ENCODE results near the gene NRP2. TPM values are rescaled to one million over a fixed set of nuclear protein-coding genes. Genes with fewer than 3 reads are reported as not detected.
A peak's percentile ranks its signal among the peaks of the same experiment; 100 is the strongest.

NRP2 gene
- total and polyA plus RNA-seq, 8 donors, result 42.3 to 122 (median 60.9) TPM

DNA sequence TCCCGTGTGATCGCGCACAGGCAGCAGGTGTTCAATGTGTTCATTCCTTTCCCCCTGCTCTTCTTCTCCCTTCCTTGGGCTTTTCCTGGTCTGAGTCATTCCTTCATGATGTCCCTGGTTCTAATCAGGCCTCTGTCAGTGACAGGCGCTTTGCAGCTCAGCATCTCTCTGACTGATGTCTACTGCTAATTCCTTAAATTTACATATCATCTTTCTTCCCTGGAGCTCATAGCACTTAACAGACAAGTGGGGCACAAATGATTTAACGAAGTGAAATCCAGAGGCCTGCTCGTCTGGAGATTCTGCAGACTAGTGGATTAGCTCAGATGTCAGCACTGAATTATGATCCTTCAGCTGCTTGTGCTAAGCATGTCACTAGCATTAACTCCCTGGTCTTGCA, 77.9 kb downstream of the NRP2 start:
- Histone ChIP-seq H3K4me3 (no peak overlapping the region), H3K27me3 (peaks cover 0 to 7% of the 10 kb centered on the region in 2 donors), H3K36me3 (no peaks in the 10 kb centered on the region), H3K9me3 (no peaks in the 10 kb centered on the region), H3K4me1 (peaks cover 12 to 21% of the 10 kb centered on the region in 2 donors), H3K27ac (no peak overlapping the region)
- TF ChIP-seq, protein P1, sequence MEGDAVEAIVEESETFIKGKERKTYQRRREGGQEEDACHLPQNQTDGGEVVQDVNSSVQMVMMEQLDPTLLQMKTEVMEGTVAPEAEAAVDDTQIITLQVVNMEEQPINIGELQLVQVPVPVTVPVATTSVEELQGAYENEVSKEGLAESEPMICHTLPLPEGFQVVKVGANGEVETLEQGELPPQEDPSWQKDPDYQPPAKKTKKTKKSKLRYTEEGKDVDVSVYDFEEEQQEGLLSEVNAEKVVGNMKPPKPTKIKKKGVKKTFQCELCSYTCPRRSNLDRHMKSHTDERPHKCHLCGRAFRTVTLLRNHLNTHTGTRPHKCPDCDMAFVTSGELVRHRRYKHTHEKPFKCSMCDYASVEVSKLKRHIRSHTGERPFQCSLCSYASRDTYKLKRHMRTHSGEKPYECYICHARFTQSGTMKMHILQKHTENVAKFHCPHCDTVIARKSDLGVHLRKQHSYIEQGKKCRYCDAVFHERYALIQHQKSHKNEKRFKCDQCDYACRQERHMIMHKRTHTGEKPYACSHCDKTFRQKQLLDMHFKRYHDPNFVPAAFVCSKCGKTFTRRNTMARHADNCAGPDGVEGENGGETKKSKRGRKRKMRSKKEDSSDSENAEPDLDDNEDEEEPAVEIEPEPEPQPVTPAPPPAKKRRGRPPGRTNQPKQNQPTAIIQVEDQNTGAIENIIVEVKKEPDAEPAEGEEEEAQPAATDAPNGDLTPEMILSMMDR (IDR thresholded peaks at IDR 0.05), result no peak
- intact Hi-C loops (cut with DNase I), result loop anchor here in 1 of 2 donors (10.0 kb wide), 1 partner anchor 125 kb away; no protein-coding TSS in a partner anchor
- DNase-seq (no peak), ATAC-seq (no peak)

DNA sequence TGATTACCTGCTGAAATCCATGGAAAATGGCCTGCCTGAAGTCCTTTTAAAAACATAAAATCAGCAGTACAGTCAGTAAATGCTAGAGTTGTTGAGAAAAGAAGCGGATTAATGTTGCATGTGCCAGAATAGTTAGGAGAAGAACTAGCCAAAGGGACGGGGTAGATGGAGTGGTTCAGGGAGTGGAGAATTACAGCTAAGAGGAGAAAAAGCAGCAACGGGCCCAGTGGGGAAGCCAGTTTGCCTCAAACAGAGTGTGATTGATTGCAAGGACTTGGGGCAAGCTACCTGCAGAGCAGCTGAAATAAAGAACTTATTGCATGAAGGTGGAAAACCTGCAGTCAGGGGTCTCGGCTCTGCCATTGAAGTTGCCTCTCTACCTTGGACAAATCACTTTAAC, 79.1 kb downstream of the NRP2 start:
- H3K27ac ChIP-seq, result no peak overlapping the region
- H3K4me1 ChIP-seq, result peaks cover 7 to 17% of the 10 kb centered on the region in 2 donors
- TF ChIP-seq, protein P1 (IDR thresholded peaks at IDR 0.05), result no peak
- intact Hi-C loops (cut with DNase I), result loop anchor here in 1 of 2 donors (10.0 kb wide), 1 partner anchor 123 kb away; no protein-coding TSS in a partner anchor
- no peak overlapping the region for H3K4me3 ChIP-seq
- ATAC-seq, result no peak
- peaks cover 0 to 11% of the 10 kb centered on the region in 2 donors for H3K36me3 ChIP-seq
- DNase-seq, result no peak
- H3K9me3 ChIP-seq, result no peaks in the 10 kb centered on the region
- peaks cover 0 to 7% of the 10 kb centered on the region in 2 donors for H3K27me3 ChIP-seq

DNA sequence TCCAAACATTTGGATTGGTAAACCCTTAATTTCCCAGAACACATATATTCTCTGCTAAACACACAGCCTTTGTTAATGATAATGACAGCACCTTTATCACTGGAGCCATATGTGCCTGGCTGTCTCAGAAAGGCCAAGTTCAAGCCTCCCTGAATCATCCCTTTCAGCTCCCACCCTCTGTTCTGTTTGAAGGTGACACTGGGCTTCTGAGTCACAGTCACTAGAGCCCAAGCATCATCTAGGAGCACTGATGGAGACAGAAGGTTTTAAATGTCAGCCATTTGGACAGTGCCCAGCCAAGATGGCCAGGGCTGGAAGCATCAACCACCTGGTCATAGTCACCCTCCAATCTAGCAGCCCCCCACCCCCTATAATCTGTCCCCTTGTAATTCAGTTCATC, 80.6 kb downstream of the NRP2 start:
- DNase-seq, result no peak
- H3K4me3 ChIP-seq, result no peak overlapping the region
- H3K27me3 ChIP-seq, result peaks cover 0 to 7% of the 10 kb centered on the region in 2 donors
- H3K4me1 ChIP-seq, result peaks cover 8 to 31% of the 10 kb centered on the region in 2 donors
- peak overlapping the region in 1 of 2 donors; percentile 60 for H3K27ac ChIP-seq
- TF ChIP-seq, protein P1 (IDR thresholded peaks at IDR 0.05), result no peak
- intact Hi-C loops (cut with DNase I), result loop anchor here in 1 of 2 donors (10.0 kb wide), 1 partner anchor 122 kb away; no protein-coding TSS in a partner anchor
- no peak for ATAC-seq
- H3K9me3 ChIP-seq, result no peaks in the 10 kb centered on the region
- peaks cover 0 to 11% of the 10 kb centered on the region in 2 donors for H3K36me3 ChIP-seq

DNA sequence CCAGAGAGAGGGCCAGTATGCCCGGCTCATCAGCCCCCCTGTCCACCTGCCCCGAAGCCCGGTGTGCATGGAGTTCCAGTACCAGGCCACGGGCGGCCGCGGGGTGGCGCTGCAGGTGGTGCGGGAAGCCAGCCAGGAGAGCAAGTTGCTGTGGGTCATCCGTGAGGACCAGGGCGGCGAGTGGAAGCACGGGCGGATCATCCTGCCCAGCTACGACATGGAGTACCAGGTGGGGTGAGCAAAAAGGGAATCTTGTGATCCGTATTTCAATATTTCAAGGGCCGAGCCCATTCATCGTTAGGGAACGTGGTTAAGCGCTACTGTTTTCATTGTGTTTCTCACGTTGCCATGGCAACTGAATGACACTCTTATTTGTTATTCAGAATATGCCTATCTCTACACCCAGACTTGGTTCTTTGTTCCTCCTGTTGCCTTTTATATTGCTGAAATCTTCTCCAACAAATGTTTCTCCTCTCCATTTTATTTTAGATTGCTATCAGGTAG, 81.5 kb downstream of the NRP2 start:
- no peaks in the 10 kb centered on the region for H3K9me3 ChIP-seq
- H3K27me3 ChIP-seq, result peaks cover 0 to 7% of the 10 kb centered on the region in 2 donors
- DNase-seq (peak in 3 of 4 donors; percentile 58 to 87 (median 61)), ATAC-seq (peak; percentile 57)
- H3K4me1 ChIP-seq, result peaks cover 5 to 35% of the 10 kb centered on the region in 2 donors
- TF ChIP-seq, protein P1 (IDR thresholded peaks at IDR 0.05), result peak; percentile 17 to 34
- H3K27ac ChIP-seq, result peak overlapping the region in 1 of 2 donors; percentile 60
- intact Hi-C loops (cut with DNase I), result loop anchor here in 1 of 2 donors (10.0 kb wide), 1 partner anchor 121 kb away; no protein-coding TSS in a partner anchor
- H3K4me3 ChIP-seq, result no peak overlapping the region
- peaks cover 0 to 18% of the 10 kb centered on the region in 2 donors for H3K36me3 ChIP-seq

DNA sequence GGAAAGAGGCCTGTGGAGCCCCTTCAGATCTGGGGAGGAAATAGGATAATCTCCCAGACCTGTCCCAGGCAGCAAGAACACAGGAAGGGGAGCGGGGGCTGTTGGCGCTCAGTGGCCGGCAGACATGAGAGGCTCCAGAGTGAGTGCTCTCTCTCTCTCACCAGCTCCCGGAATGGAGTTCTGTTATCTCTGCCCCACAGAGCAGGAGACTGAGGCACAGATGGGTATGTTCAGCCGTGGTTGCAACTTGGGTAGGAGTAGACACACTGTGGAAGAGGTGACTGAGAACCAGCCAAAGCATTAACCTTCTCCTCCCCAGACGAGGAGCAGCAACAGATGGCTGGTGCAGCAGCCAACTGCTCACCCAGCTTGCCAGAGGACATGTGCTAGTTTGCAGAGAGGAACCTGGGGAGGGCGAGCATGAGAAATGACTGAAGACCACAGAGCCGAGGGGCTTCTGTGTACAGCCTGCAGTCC, 82.0 kb downstream of the NRP2 start:
- ATAC-seq (no peak), DNase-seq (peak in 1 of 4 donors; percentile 55)
- H3K27me3 ChIP-seq, result peaks cover 0 to 7% of the 10 kb centered on the region in 2 donors
- TF ChIP-seq, protein P1 (IDR thresholded peaks at IDR 0.05), result no peak
- intact Hi-C loops (cut with DNase I), result loop anchor here in 1 of 2 donors (10.0 kb wide), 1 partner anchor 120 kb away; no protein-coding TSS in a partner anchor
- H3K4me1 ChIP-seq, result peaks cover 8 to 36% of the 10 kb centered on the region in 2 donors
- peak overlapping the region in 1 of 2 donors; percentile 60 for H3K27ac ChIP-seq
- no peak overlapping the region for H3K4me3 ChIP-seq
- peaks cover 0 to 18% of the 10 kb centered on the region in 2 donors for H3K36me3 ChIP-seq
- H3K9me3 ChIP-seq, result no peaks in the 10 kb centered on the region
